Activated T-helper 9 cell treated with anti-CD3 and anti-CD28 coated beads, Interleukin-2, amount 50 U/mL, for 16 hours (primary cell): ENCODE data around the gene ADAMTS5.

Source experiments
- DNase-seq: peaks from one replicate; pipeline ENCODE4 v3.0.0-alpha.2; 2020; ENCODE audit warnings: low read depth

The ADAMTS5 gene

DNA sequence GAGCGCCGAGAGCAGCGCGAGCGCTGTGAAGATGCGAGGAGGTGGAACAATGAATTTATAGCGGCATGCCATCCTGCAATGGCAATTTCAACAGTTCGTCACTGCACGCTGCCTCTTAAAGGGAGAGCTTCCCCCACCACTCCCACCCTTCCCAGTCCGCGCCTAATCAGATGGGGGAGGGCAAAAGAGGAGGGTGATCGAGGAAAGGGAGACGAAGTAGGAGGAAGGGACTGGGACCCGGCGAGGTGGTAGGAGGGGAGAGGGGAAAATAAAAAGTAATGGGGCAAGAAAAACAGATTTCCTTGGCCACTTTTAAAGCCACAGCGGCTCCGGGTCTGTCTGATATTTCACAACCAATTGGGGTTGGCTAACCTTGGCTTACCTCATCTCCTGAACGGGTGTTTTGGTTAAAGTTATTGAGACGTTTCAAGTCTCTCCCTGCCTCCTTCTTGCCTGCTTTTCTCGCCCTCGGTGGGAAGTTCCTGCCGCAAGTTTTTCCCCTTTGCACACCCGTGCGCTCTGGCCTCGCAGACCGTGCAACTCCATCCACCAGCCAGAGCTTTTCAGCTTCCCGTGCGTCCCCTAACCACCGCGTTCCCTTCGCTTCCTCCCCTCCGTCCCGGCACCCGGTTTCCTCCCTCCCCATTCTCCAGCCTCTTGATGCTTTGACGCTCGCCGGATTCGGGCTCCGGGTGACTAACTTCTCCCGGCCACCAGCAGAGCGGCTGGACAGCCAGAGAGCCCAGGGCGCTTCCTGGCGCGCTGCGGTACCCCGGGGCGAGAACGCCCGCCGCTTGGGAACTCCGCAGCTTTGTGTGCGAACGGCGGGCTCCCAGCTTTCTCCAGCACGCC lies at the start of gene ADAMTS5:
Gene ADAMTS5 (minus strand): TSS at position 27 of the 852 bp plus-strand sequence. CDS start 697 bp downstream, outside the sequence.
- DNase-seq, result no peak

DNA sequence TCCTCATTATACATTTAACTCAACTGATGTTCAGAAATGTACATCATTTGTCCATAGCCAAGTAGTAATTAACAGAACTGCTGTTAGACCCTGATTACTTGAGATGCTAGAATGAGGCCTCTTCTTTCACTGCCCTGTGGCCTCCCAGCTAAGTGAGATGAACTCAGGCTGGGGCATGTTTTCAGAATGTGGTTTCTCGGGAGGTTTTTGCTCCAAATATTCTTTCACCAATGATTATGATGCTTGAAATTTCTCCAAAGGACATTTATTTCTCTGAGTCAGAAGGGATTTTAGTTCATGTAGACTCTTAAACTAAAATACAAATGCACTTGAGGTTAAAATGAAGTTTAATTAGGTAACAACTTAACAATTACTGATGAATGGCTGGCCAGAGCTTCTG lies 34.6 kb upstream of the ADAMTS5 start:
- no peak for DNase-seq

DNA sequence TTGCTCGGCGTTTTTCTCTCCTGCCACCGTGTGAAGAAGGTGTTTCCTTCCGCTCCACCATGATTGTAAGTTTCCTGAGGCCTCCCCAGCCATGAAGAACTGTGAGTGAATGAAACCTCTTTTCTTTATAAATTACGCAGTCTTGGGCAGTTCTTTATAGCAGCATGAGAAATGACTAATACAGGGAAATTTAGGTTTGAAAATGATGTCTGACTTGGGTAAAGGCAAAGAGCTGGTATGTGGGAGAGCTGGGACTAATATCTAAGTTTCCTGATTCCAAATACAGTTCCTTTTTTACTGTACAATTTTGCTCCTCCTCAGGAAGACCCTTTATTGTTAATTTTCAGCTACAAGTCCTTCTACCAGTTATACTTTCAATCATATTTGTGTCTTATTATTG lies 16.7 kb upstream of the ADAMTS5 start:
- DNase-seq, result no peak

DNA sequence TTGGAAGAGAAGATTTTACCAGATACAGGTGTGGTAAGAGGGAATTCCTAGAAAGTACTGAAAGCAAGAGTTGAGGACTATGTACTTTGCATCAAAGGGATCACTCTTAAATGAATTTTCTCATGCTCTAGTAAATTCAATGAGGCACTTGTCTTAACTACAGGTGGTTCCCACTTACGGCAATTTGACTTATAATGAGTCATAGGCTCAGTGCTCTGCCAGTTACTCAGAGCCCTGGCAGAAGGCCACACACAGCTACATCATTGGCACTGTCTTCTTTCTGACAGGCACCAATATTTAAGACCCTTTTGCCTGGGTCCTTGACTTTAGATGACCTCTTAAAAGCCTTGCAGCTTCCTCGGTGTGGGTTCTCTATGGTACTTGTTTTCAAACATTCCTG lies 15.9 kb upstream of the ADAMTS5 start:
- no peak for DNase-seq

DNA sequence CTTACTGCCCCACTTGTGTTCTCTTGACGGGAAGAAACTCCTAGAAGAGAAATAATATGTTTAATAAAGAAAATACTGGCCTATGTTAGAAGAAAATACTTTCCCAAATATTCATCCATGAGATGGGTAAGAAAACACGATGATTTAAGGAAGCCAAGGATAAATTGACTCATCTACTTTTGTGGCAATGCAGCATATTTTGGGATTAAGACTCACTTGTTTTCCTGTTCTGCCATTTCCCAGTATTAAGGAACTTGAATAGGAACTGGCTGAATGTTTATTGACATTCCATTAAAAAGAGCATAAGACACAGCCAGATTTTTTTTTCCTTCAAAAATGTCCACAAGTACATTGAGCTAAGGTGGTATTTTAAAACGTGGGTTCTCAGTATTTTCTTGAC lies 10.9 kb upstream of the ADAMTS5 start:
- DNase-seq, result no peak

DNA sequence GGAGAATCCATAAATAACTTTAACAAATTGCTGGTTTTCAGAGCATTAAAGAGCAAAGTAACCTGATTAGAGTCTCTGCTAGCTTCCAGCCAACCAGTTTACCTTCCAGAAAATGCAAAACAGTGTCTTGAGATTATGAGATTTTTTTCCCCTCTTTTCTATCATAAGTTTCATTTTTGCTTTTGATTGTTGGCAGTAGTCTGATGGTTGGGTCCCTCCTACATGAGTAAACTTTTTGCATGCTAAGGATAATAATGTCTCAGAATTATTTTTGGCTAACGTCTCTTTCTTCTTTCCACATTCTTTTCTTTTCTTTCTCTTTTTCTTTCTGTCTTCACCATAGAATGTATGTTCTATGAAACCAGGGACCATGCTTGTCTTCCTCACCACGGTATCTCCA lies 6.3 kb upstream of the ADAMTS5 start:
- DNase-seq, result no peak

DNA sequence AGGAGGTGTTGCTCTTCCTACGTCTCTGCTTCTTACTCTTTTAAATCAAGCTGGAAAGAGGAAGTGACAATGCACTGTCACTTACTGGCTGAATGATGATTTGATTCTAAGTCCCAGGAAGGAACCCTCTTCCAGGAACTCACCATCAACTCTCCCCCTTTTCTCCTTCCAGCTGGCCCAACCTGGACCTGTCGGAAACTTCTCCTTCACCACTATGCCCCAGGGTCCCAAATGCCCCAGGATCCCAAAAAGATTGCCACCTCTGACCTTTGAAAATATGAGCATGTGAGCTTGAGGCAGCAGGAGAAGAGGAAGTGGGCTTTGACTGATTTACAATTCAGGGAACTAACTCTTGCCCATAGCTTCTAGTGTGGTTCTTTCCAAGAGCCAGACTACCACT lies 5.3 kb upstream of the ADAMTS5 start:
- DNase-seq, result no peak

DNA sequence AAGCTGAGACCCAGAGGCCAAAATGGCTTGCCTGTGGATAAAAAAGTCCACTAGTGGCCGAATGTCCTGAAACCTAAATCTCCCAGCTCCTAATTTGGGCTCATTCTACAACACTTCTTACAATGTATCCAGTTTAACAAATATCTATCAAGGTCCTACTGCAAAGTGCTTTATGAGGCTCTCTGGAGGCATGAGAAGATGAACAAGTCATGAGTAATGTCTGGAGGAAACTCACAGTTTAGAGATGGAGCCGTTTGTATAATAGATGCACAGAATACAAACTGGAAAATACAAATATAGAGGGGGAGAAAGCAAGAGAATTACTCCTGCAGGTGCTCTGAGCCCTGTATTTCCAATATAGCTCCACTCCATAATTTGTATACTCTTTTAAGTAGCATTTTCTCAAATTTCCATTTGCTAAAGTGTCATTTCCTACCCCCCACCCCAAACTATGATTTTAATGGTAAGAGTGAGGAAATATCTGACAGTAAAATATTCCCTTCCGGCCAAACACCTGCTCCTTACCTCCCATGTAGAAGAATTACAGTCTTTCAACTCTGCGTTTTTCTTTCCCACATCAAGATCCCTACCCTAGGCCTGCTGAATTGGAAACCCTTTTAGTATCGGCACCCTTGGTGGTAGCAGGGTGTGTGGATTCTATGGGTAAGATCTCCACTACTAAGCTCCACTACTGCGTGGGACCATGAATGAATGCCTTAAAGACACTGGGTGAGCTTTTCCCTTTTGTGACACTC lies 3.3 kb upstream of the ADAMTS5 start:
- DNase-seq, result no peak

DNA sequence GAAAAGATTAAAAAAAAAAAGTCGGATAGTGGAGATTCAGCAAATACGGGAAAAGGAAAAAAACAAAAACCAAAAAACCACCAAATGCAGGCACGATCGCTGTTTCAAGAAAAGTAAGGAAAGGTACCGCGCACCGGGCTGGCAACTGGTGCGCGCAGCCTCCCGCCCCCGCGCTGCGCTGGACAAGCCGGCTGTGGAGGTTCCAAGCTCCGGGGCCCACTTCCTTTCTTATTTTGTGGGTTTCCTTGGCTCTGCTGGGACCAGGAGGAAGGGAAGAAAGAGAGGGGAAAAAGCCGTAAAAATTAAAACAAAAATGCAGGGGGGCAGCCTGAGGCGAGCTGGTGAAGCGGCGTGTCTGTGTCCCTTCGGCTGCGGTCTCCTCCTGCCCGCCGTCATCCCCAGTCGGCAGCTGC lies 233 bp downstream of the ADAMTS5 start:
- no peak for DNase-seq

DNA sequence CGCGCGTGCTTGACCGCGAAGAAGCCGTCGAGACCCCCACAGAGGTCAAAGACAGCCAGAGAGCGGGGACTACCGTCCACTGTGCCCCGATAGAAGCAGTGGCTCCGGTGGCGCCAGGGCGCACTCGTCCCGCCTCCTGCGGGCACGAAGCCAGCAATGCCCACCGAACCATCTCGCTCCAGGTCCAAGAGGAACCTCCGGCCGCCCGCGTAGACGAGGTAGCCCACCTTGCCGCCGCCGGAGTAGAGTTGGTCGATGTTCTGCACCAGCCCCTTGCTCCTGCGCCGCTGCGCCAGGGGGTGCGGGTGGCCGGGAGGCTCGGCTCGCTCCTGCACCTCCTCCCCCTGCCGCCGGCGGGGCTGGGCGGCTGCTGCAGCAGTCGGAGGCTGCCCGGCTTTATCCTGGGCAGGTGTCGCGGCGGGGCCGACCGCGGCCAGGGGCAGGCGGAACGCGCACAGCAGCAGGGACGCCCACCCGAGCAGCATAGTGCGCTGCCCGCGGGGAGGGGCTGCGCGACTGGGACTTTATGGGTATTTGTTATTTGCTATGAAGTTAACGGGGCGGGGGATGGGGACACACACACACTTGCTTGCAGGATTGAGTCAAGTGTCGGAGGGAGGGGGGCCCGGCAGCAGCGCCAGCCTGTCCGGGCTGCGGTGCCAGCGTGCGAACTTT lies 844 bp downstream of the ADAMTS5 start:
- DNase-seq, result no peak

DNA sequence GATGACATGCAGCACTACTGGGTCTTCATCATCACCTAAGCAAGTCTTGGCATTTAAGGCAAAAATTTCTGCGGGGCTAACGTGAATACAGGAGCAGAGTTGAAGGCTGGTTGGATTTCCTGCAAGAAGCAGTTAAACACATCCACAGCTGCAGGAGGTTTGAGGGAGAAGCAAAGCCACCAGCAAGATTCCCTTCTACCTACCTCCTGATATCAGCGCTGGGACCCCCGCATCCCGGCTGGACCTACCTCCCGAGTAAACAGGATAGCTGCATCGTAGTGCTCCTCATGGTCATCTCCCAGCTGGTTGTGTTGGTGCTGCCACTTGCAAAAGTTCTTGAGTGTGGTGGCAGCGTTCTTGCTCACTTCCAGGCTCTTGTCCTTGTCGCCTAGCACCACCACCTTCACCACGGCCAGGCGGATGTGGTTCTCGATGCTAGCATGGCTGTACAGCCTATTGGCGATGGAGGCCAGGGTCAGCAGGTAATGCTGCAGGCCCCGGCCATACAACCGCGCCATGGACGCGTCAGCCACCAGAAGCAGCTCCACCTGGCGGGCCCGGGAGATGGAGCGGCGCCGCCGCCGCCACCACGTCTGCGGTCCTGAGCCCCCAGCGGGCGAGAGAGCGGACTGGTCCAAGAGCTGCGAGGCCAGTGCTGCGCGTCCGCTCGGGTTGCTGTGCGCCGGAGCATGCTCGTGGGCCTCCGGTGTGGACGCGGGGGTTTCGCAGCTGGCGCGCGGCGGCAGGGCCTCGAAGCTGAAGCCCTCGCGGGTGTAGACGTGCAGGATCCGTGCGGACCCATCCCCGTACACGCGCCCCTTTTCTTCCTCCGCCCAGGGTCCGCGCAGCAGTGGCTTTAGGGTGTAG lies 1.6 kb downstream of the ADAMTS5 start:
- DNase-seq, result no peak

DNA sequence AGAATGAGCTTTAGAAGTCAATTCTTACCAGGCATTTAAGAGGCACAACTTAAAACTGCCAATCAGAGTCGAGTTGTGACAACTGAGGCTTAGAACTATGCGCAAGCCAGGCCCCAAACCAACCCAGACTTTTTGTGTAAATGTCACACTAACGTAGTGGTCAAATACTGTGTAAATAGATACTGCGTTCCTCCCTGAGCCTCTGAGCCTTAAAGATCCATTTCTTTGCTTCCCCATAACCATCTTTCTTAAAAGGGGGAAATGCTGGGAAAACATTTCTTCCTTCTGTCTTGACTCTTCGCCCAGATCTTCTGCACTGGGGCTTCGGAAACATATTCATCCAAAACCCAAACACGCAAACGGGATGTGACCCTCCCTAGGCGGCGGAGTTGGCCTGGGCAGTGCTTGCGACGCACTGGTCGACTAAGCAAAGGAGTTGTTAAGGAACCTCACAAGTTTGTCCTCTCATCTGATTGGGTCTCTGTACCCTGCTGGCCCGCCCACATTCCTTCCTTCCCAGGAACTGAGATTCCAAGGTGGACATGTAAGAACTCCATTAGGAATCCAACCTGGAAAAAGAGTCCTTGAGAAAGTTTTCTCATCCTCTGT lies 2.6 kb downstream of the ADAMTS5 start:
- DNase-seq, result no peak

DNA sequence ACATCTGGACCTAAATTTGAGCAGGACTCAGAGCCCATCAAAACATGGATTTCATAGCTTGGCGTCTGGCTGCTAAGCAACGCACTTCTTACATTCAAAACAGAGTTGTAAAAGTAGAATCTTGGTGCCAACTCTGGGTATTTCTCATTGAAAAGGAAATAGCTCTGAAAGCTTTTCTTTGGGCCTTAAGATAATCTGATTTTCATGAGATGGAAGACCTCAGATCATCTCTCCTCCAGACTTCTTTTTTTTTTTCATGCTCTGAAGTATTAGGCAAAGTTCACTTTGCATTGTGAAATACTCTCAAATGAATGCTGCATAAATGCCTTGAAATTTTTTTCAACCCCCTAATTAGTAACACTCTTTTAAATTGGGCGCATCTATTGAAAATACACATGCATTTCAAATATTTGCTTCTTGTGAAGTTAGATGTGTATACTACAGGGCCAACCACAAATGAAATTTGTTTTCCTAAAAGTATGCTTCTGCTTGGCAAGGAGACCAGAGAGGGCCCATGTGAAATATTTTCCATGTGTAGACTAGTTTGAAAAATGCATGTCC lies 4.2 kb downstream of the ADAMTS5 start:
- no peak for DNase-seq

DNA sequence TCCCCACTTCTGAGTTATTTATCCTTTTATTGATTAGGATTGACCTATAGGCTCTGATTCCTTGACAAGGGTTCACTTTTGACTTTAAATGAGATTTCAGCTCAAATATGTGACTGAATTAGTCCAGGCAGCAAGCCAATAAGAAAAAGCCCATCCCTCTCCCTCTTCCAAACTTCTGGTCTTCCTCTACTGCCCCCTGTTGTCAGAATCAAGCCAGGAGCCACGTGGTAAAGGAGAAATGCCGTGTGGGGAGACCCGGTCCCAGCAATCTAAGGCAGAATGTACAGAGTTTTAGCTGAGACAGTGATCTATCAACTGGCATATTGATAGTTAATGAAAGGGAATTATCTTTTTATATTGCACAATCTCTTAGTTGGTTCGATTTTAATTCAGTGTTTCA lies 5.2 kb downstream of the ADAMTS5 start:
- no peak for DNase-seq

DNA sequence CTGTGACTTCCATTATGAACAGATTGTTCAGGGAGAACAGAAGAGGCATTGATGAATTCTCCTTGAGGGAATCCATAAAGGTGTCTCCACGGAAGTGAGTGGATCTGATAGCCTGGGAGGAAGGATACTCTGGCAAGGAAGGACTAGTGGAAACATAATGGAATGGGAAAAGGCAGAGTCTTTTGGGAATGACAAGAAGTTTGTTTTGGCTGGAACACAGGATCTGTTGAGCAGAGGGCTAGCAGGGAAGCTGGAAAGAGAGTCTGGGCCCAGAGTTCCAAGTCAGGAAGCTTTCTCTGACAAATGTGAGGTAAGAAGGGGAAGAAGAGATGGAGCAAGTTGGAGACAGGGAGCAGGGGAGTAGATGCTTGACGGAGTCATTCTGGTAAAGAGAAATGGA lies 8.1 kb downstream of the ADAMTS5 start:
- no peak for DNase-seq

DNA sequence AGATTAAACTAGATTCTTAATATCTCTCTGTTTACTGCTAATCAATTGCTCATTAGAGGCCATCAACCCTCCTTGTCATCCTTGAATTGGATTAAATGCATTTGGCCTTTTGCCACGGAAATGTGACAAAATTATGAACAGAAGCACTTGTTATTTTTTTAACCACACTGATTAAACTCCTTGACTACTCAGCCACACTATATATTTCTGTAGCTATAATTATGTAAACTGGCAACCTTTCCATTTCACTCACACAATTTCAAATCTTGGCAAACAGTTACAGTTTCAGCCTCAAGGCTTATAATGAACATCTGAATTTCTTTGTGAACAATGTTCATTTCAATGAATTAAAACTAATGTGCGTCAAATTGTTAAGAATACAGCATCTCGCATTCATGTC lies 10.1 kb downstream of the ADAMTS5 start:
- DNase-seq, result no peak

DNA sequence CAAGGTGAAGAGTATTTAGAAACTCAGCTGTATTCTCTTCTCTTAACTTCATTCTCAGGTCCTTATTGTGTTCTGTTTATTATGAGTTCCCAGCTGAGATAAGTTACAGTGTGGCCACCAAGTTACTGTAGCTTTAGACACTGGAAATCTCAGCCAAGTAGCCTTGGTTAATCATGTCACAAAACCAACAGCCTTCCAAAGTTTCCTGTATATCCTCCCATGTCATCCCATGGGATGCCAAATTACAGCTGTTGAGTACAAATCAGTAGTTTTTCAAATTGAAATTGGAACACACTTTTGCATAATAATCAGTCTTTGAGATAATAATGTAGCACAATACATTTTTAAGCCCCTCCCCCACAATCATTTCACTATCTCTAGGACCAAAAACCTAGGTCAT lies 10.7 kb downstream of the ADAMTS5 start:
- no peak for DNase-seq

DNA sequence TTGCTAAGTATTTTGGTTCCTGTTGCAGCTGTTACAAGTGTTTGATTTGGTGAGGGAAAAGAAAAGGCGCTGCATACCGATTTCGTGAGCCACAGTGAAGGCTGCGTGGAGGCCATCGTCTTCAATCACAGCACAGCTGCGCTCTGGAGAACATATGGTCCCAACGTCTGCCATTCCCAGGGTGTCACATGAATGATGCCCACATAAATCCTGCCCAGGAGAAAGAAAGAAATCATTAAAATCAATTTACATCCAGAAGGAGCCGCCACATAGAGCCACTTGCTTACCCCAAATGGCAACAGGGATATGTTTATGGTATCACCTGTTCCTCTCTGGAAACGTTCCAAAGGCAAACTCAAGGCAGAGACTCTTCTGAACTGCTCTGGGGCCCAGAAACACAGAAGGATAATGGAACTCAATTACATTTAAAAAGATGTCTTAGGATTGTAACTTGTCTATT lies 12.2 kb downstream of the ADAMTS5 start:
- DNase-seq, result no peak

DNA sequence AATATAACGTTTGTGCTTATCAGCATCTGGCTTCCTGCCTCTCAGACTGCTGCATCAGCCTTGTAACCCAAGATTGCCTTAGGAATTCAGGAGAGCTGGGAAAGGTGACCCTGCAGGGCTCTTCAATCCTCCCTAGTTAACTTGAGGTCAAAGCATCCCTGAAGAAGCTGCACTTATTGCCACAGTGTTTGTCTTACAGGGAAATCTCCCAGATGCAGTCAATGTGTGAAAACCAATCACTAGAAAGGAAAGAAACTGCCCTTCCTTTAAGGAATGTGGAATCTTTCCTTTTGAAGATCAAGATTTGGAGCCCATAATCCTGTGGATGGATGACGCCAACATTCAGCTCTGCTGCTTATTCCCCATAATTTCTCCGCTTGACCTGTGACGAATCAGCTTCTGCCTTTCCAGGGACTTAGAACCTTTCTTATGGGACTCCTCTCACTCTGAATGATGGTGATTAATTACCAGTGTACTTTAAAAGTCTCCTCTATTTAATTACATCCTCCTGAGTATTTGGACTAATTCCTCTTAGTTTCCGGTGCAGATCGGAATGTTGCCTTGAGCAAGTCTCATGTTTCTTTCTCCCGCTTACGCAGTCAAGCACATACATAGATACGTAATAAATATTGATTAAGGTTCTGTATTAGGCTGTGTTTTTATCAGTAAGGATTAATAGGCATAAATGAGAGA lies 14.4 kb downstream of the ADAMTS5 start:
- DNase-seq, result no peak

DNA sequence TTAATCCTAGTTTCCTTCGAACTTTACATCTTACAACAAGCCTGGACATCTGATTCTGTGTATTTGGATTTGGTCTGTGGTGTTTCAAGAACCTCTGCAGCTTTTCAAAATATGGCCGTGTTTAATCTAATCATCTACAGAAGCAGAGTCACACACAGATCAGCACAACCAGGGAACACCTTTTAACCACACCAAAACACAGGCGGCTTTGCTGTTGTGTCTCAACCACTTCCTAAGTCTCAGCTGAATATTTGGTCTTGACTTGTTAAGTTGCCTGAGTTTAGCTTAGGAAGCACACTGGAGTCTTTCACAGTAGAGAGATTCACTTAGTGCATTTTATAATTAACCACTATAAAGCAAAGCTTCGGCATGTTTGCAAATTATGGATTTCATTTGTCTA lies 17.1 kb downstream of the ADAMTS5 start:
- DNase-seq, result no peak
